ENCODE data around the gene FOXQ1.

DNA sequence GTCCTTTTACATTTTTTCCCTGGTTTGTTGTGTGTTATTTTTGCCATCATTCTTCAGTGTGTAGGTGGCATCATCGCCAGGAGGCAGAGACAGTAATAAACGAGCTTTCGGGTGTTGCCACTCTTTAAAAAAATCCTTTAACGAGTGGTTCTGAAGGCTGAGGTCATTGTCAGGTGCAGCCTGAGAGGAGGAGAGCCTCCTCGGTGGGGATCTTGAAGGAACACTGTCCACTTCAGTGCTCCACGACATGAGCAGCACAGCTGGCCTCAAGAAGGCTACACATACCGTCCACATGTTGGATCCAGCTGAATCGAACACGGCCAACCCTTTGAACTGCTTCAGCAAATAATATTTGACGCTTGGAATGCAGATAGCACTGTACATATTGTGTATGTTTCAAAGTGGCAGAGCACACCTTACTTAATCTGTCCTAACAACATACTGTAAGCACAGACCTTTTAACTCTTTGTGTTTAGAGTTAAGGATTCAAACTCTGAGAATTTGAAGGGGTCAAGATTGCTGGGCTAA is 48.0 kb upstream of the FOXQ1 start:
- TF ChIP-seq, protein P1, sequence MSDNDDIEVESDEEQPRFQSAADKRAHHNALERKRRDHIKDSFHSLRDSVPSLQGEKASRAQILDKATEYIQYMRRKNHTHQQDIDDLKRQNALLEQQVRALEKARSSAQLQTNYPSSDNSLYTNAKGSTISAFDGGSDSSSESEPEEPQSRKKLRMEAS (IDR thresholded peaks at IDR 0.05; ENCODE audit: low read depth) = no peak
- TF ChIP-seq, protein P2, sequence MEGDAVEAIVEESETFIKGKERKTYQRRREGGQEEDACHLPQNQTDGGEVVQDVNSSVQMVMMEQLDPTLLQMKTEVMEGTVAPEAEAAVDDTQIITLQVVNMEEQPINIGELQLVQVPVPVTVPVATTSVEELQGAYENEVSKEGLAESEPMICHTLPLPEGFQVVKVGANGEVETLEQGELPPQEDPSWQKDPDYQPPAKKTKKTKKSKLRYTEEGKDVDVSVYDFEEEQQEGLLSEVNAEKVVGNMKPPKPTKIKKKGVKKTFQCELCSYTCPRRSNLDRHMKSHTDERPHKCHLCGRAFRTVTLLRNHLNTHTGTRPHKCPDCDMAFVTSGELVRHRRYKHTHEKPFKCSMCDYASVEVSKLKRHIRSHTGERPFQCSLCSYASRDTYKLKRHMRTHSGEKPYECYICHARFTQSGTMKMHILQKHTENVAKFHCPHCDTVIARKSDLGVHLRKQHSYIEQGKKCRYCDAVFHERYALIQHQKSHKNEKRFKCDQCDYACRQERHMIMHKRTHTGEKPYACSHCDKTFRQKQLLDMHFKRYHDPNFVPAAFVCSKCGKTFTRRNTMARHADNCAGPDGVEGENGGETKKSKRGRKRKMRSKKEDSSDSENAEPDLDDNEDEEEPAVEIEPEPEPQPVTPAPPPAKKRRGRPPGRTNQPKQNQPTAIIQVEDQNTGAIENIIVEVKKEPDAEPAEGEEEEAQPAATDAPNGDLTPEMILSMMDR (IDR thresholded peaks at IDR 0.05) = no peak
- TF ChIP-seq EP300 (IDR thresholded peaks at IDR 0.05; ENCODE audit: borderline replicate concordance in 1 of 2, low read depth in 1 of 2, low read length in 1 of 2) (no peak), JUND (IDR thresholded peaks at IDR 0.05) (no peak), TAF1 (IDR thresholded peaks at IDR 0.05; ENCODE audit: borderline replicate concordance, low read depth, low read length) (no peak), EZH2phosphoT487 (IDR thresholded peaks at IDR 0.05; ENCODE audit: borderline replicate concordance, low read depth) (no peak), MXI1 (IDR thresholded peaks at IDR 0.05; ENCODE audit: low read depth, low read length) (no peak), RCOR1 (IDR thresholded peaks at IDR 0.05; ENCODE audit: low read length) (no peak), TCF12 (IDR thresholded peaks at IDR 0.05) (no peak)
- TF ChIP-seq, protein P3, sequence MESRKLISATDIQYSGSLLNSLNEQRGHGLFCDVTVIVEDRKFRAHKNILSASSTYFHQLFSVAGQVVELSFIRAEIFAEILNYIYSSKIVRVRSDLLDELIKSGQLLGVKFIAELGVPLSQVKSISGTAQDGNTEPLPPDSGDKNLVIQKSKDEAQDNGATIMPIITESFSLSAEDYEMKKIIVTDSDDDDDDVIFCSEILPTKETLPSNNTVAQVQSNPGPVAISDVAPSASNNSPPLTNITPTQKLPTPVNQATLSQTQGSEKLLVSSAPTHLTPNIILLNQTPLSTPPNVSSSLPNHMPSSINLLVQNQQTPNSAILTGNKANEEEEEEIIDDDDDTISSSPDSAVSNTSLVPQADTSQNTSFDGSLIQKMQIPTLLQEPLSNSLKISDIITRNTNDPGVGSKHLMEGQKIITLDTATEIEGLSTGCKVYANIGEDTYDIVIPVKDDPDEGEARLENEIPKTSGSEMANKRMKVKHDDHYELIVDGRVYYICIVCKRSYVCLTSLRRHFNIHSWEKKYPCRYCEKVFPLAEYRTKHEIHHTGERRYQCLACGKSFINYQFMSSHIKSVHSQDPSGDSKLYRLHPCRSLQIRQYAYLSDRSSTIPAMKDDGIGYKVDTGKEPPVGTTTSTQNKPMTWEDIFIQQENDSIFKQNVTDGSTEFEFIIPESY (IDR thresholded peaks at IDR 0.05; ENCODE audit: borderline replicate concordance, low read depth) = no peak
- TF ChIP-seq, protein P4, sequence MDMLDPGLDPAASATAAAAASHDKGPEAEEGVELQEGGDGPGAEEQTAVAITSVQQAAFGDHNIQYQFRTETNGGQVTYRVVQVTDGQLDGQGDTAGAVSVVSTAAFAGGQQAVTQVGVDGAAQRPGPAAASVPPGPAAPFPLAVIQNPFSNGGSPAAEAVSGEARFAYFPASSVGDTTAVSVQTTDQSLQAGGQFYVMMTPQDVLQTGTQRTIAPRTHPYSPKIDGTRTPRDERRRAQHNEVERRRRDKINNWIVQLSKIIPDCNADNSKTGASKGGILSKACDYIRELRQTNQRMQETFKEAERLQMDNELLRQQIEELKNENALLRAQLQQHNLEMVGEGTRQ (IDR thresholded peaks at IDR 0.05; ENCODE audit: borderline replicate concordance, low read depth, low read length) = no peak

All from SK-N-SH (cell line).